CD4-positive, alpha-beta T cell treated with Interleukin-4 for 4 hours (primary cell): ENCODE results near the gene PIEZO2.

Source experiments
- DNase-seq: peaks from one replicate; pipeline ENCODE4 v3.0.0-alpha.2; 2020

PIEZO2 gene

GRCh38 chr18:10771053-10771709, 378.2 kb downstream of the PIEZO2 start:
- no peak for DNase-seq

- DNase-seq = no peak
These were observed 379.1 kb downstream of the PIEZO2 start for GRCh38 chr18:10770264-10770663.

GRCh38 chr18:10768221-10768620, 381.1 kb downstream of the PIEZO2 start:
- no peak for DNase-seq

DNA sequence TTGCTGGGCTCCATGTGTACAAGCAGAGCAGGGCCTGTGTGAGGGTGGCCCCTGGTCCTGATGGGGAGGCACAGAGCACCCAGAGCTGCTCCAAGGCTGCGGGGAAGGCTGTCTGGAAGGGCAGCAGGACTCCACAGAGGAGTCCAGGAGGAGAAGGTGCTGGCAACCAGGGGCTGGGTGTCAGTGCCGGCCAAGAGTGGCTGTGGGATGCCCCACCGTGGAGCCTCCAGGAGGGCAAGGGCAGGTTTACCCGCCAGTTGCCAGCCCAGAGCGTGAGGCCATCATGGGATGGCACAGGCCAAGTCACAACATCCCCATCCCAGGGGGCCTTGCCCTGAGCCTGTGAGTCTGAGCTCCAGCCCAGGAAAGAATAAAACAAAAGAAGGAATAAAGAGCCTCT, 381.7 kb downstream of the PIEZO2 start:
- no peak for DNase-seq

GRCh38 chr18:10760986-10761385, 388.4 kb downstream of the PIEZO2 start:
- no peak for DNase-seq

- no peak for DNase-seq
These were observed 390.1 kb downstream of the PIEZO2 start for GRCh38 chr18:10759241-10759640.

DNA sequence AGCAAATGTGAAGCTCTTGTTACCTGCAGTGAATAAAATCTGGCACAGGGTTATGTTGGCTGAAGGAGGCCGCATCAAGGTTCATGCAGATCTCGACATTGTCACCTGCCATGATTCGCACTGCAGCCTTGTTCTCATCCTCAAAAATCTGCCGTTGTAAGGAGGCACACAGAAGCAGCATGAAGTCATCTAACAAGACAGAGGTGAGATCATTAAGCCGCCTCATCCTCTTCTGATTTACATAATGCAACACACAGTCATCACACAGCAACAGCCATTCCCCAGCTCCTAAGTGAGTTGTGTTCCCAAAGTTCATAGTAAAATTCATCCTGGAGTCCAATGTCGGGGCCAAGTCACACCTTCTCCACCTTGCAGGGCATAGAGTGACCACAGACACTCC, 391.4 kb downstream of the PIEZO2 start:
- DNase-seq = no peak

DNA sequence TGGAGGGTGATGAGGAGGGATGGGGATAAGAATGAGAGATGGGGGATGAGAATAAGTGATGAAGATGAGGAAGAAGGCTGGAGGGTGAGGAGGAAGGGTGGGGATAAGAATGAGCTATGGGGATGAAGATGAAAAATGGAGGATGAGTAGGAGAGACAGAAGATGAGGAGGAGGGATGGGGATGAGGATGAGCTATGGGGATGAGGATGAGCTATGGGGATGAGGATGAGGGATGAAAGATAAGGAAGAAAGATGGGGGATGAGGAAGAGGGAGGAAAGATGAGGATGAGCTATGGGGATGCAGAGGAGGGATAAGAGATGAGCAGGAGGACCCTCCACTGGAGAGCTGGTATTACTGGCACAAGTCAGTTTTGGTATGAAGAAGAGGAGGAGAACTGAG, 392.0 kb downstream of the PIEZO2 start:
- DNase-seq = no peak

GRCh38 chr18:10755855-10756254, 393.5 kb downstream of the PIEZO2 start:
- DNase-seq = no peak

DNA sequence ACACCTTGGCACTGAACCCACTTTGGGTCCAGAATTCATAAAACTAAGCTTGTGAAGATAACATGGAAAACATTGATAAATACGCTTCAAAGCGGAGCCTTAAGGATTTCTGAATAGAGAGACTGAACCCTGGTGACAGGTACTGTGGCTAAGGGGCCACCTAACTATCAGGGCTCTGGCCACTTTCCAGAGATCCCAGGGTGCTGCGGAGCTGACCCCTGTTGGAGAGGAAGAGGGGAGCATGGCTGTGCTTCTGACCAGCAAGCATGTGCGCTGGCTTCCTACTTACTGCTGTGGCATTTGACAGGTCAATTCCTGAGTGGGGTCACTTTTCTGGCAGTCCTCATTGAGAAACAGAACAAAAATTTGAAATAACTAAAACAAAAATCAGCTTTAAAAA, 395.2 kb downstream of the PIEZO2 start:
- DNase-seq = no peak

DNA sequence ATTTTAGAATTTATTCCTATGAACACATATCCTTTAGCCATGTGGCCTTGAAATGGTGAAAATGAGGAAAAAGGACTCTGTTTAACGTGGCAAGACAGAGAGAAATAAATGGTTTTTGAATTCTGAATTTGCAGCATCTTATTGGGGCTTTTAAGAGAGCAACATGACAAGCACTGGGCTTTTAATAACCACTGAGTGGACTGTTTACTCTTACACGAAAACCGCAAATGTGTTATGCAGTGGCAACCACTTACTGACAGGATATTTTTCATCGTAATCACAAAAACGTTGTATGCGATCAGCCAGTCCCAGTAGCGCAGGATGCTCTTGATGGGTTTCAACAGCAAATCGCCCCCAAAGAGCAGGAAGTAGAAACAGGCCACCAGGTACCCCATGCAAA, 397.0 kb downstream of the PIEZO2 start:
- DNase-seq = no peak

- no peak for DNase-seq
These were observed 397.7 kb downstream of the PIEZO2 start for GRCh38 chr18:10751653-10752052.

DNA sequence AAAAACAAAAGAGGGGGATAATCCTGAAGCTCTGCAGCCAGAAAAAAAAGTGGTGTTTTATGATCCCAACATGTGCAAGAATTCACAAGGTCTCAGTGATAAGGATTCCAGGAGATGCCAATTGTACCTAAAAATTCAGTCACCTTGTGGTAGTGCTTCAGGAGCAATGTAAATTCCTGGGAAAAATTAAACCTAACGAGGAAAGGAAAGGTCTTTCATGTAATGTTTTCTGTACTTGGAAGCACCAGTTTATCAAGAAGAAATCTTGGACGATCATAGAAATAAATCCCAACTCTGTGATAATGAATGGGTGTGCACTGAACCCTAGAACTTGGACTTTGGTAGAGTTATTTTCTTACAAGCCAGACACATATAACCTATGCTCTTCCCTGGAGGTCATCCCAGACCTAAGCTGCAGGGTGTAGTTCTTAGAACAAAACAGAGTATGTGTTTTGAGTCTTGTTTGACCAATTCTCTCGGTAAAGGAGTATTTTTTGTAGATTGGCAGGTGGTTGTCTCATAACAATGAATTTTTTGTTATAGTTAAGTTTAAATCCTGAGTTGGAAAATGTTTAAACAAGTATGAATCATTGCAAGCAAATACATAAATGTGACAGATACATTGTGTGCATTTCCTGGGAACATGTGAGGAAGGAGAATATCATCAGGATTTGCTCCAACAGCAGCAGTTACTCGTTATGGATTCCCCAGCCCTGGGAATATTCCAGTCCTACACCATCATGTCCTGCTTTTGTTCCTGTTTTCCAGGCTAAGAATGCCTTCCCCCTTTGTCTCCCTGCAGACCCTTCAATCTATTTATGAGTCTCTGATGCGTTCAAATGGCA, 399.0 kb downstream of the PIEZO2 start:
- DNase-seq = no peak

DNA sequence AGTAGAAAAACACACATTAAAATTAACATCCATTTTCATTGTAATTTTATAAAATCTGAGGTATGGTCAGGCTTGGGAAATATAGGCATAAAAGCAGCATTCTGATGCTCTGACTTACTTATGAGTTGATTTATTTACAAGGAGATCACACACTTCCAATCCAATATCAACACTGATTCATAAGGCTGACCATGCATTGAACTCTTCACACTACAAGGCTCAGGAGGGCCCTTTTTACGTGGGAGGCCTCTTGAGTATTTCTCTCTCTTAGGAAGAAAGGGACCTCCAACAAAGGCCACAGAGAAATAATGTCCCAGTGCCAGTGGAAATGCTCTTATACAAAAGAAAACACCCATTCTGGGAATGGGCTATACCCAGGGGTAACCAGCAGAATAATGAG, 400.7 kb downstream of the PIEZO2 start:
- DNase-seq = no peak

- no peak for DNase-seq
These were observed 403.4 kb downstream of the PIEZO2 start for GRCh38 chr18:10745971-10746370.

- no peak for DNase-seq
These were observed 404.1 kb downstream of the PIEZO2 start for GRCh38 chr18:10745219-10745618.

DNA sequence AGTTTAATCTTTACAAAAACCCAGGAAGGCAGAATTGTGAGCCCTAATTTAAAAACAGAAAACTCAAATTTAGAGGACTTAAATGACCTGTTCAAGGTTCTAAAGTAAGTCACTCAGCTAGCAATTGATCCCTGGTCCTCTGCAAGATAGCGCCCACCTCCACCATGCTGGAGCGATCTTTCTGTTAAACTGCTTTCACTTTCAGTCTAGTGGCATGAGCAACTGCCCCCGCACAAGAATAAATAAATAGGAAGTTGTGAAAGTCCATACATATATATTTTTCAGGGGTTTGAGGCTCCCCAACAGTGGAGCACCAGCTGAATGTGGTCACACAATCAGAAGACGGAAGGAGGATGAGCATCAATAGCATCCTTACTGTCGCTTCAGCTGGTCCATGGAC, 405.6 kb downstream of the PIEZO2 start:
- DNase-seq = no peak

DNA sequence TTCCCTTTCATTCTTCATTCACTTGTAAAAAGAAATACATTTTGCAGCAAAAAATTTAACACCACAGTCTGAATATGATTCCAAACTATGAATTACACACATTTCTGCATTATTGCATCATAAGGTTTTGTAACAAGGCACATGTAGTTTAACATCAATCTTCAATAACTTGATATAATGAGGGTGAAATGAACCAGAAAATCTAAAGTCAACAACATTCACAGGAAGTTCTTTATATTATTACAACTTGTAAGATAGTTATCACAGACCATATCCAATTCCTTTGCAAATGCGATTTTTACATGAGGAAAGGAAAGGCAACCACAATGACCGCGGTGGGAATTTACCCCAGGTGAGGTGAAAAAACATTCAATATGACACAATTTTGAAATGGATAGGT, 410.2 kb downstream of the PIEZO2 start:
- no peak for DNase-seq

DNA sequence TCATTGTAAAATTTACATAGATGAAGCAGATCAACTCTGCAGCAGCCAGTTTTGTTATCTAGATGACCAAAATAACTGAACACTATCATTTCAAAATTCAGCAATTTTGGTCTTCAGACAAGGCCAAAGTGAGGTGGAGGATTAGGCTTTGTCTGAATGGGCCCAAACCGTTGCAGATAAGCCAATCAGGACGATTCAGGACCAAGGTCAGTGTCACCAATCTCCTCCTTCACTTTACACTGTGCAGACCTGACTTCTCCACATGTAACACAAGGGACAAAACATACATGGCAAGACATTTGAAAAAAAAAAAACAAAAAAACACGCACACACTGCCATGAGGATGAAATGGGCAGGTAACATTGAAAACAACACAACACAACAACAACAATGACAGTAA, 412.4 kb downstream of the PIEZO2 start:
- DNase-seq = no peak

GRCh38 chr18:10732990-10733389, 416.4 kb downstream of the PIEZO2 start:
- no peak for DNase-seq

- DNase-seq = no peak
These were observed 421.9 kb downstream of the PIEZO2 start for GRCh38 chr18:10727477-10727876.

DNA sequence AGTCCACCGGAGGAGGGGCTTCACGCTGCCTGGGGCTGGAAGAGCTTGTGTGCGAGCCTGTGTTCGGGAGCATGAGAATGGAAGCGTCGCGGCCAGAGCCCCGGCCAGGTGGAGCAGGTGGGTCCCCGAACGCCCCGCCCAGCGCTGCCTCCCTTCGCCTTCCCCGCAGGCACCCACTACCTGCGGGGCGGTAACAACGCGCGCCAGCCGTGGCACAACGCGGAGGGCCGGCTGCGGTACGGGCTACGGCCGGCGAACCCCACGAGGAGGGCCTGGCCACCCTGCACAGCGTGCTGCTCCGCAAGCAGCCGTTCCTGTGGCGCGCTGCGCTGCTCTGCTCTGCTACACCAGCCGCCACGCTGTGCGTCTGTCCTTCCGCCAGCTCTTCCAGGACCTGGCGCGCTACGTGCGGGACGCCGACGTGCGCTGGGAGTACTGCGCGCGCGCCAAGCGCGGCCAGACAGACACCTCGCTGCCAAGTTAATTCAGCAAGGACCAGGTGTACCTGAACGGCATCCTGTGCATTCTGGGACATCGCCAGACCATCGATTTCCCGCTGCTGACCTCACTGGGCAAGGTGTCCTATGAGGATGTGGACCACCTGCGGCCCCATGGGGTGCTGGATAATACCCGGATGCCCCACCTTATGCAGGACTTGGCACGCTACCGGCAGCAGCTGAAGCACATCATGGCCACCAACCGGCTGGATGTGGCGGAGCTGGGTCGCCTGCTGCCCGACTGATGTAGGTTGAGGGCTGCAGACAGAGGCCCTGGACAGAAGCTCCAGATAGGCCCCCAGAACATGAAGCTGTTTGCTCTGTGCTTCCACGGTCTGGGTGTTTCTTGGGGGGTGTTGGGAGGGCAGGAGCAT, 422.9 kb downstream of the PIEZO2 start:
- DNase-seq = no peak

DNA sequence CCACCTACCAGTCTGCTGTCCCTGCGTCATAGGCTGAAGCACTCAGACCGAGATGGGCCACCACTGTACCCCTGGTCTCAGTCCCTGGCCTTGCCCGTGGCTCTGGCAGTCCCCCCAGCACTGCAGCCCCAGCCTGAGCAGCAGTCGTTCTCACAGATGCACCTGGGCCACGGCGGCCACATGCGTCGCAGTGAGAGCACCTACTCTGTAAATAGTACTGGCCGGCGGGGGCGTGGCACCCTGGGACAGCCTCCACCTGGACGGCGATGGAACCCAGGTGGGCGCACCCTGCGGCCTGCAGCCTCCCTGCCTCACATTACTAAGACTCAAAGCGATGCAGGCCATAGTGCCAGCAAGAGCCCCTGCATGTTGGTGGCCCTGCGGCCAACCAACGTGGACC, 424.7 kb downstream of the PIEZO2 start:
- no peak for DNase-seq

DNA sequence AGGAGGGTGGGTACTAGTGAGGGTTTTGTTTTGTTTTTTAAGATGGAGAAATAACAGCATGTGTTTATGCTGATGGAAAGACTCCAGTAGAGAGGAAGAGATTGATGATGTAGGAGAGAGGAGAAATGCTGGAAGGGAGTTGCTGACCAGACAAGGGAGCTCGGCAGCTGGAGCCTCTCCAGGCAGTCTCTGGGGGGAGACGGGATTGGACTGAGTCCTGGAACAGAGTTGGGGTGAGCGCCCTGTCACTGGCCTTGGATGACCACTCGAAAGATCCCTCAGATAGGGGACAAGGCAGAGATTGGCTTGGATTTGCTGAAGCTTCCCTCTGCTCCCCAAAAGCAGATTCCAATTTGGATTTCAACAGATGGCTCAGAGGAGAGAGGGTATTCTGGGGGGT, 425.9 kb downstream of the PIEZO2 start:
- DNase-seq = no peak
